Measurements from ENCODE around the gene MAB21L1. TPM values are rescaled to one million over a fixed set of nuclear protein-coding genes. Genes with fewer than 3 reads are reported as not detected.

The MAB21L1 gene
- total RNA-seq, 1 experiment from 2014 or later = not detected

DNA sequence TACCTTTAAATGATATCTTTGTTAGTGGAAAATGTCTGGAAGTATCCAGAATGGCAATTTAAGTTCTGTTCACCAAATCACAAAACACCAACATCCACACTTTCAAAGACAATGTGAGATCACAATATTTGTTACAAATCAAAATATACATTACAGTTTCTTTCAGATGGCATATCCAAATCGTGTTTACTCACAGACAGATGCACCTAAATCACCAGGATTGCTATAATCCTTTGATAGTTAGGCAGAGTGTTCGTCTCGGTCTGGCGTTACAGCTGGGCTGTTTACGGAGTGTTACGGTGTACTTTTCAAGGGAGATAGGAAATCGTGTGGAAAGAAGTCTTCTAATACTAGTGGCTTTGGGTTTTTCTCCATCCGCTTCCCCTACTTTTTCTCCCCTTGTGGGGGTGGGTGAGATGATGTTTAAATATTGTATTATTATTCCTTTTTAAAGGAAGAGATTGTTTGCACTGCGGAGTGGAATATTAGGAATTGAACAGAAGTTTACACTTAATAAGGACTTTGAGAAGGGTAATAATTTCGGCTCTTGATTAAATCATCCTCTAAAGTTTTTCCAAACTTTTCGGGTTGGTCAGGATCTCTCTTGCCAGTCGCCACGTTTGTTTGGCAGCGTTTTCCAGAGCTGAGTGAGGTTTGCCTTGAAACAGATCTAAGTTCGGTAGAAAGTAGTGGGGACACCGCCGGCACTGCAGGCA lies 1.8 kb downstream of the MAB21L1 start:
- peaks cover 2% of the 10 kb centered on the region; the same call in 1 of the 2 replicates for H3K4me1 ChIP-seq (ENCODE audit: insufficient read depth, low read length)

More for the DNA sequence above, 1.8 kb downstream of the MAB21L1 start:
- Histone ChIP-seq H3K27me3 (ENCODE audit: insufficient read depth, low read length) (peaks cover 61% of the 10 kb centered on the region), H3K27ac (ENCODE audit: insufficient read length, low read depth, low read length) (no peak overlapping the region), H4K8ac (replicated peaks; ENCODE audit: insufficient read length, low read depth, low read length) (no peak overlapping the region), H2BK12ac (ENCODE audit: insufficient read length, low read depth, low read length) (no peak overlapping the region), H2BK120ac (ENCODE audit: low read depth, low read length, poor library complexity, severe bottlenecking) (no peak overlapping the region), H3K14ac (ENCODE audit: insufficient read depth, low read length) (no peak overlapping the region), H2AK5ac (ENCODE audit: insufficient read length, low read length) (no peak overlapping the region), H3K4me2 (ENCODE audit: insufficient read depth, insufficient read length, low read length) (peak overlapping the region; percentile 87), H4K5ac (ENCODE audit: insufficient read length, low read depth, low read length) (no peak overlapping the region), H4K20me1 (ENCODE audit: control insufficient read depth, insufficient read depth, insufficient read length) (no peaks in the 10 kb centered on the region), H3K23ac (ENCODE audit: insufficient read length, low read depth, low read length) (no peak overlapping the region), H3K79me2 (ENCODE audit: insufficient read depth, low read length) (no peaks in the 10 kb centered on the region), H2AFZ (ENCODE audit: low read length) (no peak overlapping the region), H2BK20ac (ENCODE audit: low read depth, low read length, poor library complexity, severe bottlenecking) (no peak overlapping the region), H2BK5ac (ENCODE audit: insufficient read length, low read length) (no peak overlapping the region), H3K79me1 (ENCODE audit: insufficient read depth, low read depth, low read length, poor library complexity, severe bottlenecking) (no peaks in the 10 kb centered on the region), H2BK15ac (ENCODE audit: low read depth, low read length) (no peak overlapping the region), H3K9me3 (ENCODE audit: control insufficient read depth, low read depth, low read length) (no peaks in the 10 kb centered on the region), H3K4ac (ENCODE audit: low read depth, low read length) (no peak overlapping the region), H4K91ac (ENCODE audit: insufficient read length, low read depth, low read length) (no peak overlapping the region), H3K23me2 (ENCODE audit: insufficient read length, low read depth, low read length, poor library complexity, severe bottlenecking) (peaks cover 40% of the 10 kb centered on the region), H3K9ac (ENCODE audit: extremely low read depth, insufficient read length, low read length) (no peak overlapping the region), H3T11ph (ENCODE audit: low read length) (no peak overlapping the region), H3K56ac (ENCODE audit: insufficient read length, low read depth, low read length) (no peak overlapping the region), H3K18ac (ENCODE audit: insufficient read length, low read depth, low read length) (no peak overlapping the region)
- Mint-ChIP-seq H3K4me3 (peak overlapping the region; percentile 64 to 84), H3K27me3 (ENCODE audit: low read depth) (peaks cover 100% of the 10 kb centered on the region), H3K36me3 (ENCODE audit: insufficient read depth in 1 of 3, low read depth in 3 of 3) (peaks cover 0 to 3% (median 0%) of the 10 kb centered on the region in 3 experiments; a peak in 2 of 7 replicates), H3K4me1 (peaks cover 61 to 68% of the 10 kb centered on the region in 2 experiments), H3K9me3 (no peaks in the 10 kb centered on the region; a peak in 1 of 5 replicates), H3K27ac (peak overlapping the region in 1 of 3 experiments; percentile 27; a peak in 1 of 7 replicates)
- no CpG with 5 or more reads among the region's 17 CpGs for whole genome bisulfite sequencing (ENCODE audit: extremely low coverage, insufficient read length, low lambda C conversion rate)
- TF ChIP-seq, protein P1, sequence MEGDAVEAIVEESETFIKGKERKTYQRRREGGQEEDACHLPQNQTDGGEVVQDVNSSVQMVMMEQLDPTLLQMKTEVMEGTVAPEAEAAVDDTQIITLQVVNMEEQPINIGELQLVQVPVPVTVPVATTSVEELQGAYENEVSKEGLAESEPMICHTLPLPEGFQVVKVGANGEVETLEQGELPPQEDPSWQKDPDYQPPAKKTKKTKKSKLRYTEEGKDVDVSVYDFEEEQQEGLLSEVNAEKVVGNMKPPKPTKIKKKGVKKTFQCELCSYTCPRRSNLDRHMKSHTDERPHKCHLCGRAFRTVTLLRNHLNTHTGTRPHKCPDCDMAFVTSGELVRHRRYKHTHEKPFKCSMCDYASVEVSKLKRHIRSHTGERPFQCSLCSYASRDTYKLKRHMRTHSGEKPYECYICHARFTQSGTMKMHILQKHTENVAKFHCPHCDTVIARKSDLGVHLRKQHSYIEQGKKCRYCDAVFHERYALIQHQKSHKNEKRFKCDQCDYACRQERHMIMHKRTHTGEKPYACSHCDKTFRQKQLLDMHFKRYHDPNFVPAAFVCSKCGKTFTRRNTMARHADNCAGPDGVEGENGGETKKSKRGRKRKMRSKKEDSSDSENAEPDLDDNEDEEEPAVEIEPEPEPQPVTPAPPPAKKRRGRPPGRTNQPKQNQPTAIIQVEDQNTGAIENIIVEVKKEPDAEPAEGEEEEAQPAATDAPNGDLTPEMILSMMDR (conservative IDR thresholded peaks at IDR 0.05) = no peak
- no peak for DNase-seq

Measured in H9 (cell line).